AG08395 (cell line): ENCODE measurements around the gene STPG3.

Experiments used
- DNase-seq: peaks from one replicate; pipeline ENCODE4 v3.0.0; 2012; ENCODE audit warnings: mixed read lengths, low spot score

Gene STPG3

GRCh38 chr9:137279741-137280473 lies 28.8 kb downstream of the STPG3 start:
- no peak for DNase-seq

GRCh38 chr9:137280474-137281344 lies 29.6 kb downstream of the STPG3 start:
- peak; percentile 58 for DNase-seq

GRCh38 chr9:137281345-137282116 lies 30.4 kb downstream of the STPG3 start:
- no peak for DNase-seq

- DNase-seq, result peak; percentile 82
These were observed 35.9 kb downstream of the STPG3 start for GRCh38 chr9:137286975-137287383.

GRCh38 chr9:137293094-137293481 lies 42.0 kb downstream of the STPG3 start:
- DNase-seq, result no peak

GRCh38 chr9:137293482-137294090 lies 42.5 kb downstream of the STPG3 start:
- no peak for DNase-seq

GRCh38 chr9:137294091-137294680 lies 43.1 kb downstream of the STPG3 start:
- DNase-seq, result no peak

- DNase-seq, result peak; percentile 60
These were observed 43.7 kb downstream of the STPG3 start for GRCh38 chr9:137294681-137295237.

- DNase-seq, result peak; percentile 78
These were observed 44.2 kb downstream of the STPG3 start for GRCh38 chr9:137295238-137295811.

GRCh38 chr9:137295849-137296669 lies 45.0 kb downstream of the STPG3 start:
- no peak for DNase-seq

- DNase-seq, result no peak
These were observed 45.9 kb downstream of the STPG3 start for GRCh38 chr9:137296670-137297664.

GRCh38 chr9:137297966-137298365 lies 46.9 kb downstream of the STPG3 start:
- DNase-seq, result no peak

GRCh38 chr9:137298401-137299202 lies 47.5 kb downstream of the STPG3 start:
- no peak for DNase-seq

- DNase-seq, result no peak
These were observed 48.1 kb downstream of the STPG3 start for GRCh38 chr9:137299203-137299565.

- DNase-seq, result no peak
These were observed 48.9 kb downstream of the STPG3 start for GRCh38 chr9:137299938-137300337.

GRCh38 chr9:137300567-137301080 lies 49.5 kb downstream of the STPG3 start:
- DNase-seq, result no peak

GRCh38 chr9:137301081-137301947 lies 50.2 kb downstream of the STPG3 start:
- DNase-seq, result no peak
